SKM-1 (cell line): Measurements from ENCODE around the gene PTPN21.

Experiments used
- DNase-seq: peaks from one replicate; lab custom pipeline; 2025; ENCODE audit not compliant: unreplicated experiment; lab: John Stamatoyannopoulos, UW

Gene PTPN21

DNA sequence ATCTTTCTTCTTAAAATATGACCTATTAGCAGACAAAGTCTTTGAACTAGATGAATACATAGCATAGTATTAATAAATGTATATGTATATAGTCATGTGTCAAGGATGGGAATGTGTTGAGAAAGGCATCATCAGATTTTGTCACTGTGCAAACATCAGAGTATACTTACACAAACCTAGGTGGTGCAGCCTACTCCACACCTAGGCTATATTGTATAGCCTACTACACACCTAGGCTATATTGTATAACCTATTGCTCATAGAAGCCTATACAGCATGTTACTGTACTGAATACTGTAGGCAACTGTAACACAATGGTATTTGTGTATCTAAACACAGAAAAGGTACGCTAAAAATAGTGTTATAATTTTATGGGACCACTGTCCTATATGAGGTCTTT lies 47.6 kb downstream of the PTPN21 start:
- DNase-seq = no peak

DNA sequence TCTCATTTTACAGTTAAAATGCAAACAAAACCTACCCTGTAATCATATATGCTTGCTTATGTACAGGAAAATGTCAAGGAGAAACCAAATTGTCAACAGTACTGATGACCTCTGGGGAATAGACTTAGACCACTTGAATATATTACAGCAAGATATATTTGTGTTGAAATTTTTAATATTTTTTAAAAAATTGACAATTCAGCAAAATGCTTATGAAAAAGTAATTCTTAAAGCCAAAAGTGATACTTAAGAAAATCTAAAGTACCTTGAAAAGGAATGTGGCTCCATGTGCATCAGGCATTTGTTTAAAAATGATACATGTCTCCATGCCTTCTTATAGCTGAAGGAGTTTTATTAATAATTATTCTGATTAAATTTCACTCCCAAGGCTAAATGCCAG lies 49.2 kb downstream of the PTPN21 start:
- DNase-seq = no peak

DNA sequence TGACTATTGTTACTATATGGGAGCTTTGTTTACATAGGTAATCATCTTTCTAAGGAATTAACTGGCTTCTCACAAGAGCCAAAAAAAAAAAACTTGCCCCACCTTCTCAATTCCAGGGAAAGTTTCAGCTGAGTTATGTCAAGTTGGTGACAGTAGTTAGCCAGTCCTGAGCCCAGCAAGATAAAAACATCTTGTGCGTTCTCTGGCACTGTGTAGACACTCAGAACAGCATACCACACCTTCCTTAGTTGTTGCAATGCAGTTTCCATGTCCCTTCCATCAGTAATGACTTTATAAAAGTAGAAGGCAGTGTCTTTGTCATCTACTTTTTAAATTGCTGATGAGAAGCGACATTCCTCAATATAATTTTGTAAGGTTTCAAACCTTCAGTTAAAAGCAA lies 50.2 kb downstream of the PTPN21 start:
- DNase-seq = no peak

DNA sequence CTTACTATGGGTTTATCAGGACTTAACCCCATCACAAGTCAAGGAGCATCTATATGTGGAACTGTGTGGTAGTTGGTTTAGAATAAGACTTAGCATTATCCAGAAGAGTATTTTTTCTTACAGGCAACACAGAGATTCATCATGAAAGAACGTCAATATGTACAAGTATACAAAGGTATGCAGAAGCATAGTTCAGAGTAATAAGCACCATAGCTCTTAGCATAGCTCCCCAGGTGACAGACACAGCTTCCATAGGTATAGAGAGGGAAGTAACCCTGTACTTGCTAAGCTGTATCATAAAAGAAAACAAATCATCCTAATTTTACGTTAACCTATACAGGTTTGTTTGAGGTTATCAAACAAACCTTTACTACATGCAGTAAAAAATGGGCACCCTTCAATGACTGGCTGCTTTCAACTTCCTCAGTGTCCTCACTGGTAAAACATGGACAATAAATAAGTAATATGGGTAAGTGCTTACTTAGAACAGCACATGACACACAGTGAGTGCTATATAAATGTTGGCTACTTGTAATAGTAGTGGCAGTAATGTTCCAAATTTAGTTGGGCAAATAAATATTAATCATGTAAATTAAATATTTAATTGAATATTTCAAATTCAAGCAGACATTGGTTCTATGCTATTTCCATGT lies 50.9 kb downstream of the PTPN21 start:
- no peak for DNase-seq

- no peak for DNase-seq
Observed at GRCh38 chr14:88502740-88503139, 52.1 kb downstream of the PTPN21 start.

GRCh38 chr14:88500611-88501010 lies 54.2 kb downstream of the PTPN21 start:
- DNase-seq = no peak

DNA sequence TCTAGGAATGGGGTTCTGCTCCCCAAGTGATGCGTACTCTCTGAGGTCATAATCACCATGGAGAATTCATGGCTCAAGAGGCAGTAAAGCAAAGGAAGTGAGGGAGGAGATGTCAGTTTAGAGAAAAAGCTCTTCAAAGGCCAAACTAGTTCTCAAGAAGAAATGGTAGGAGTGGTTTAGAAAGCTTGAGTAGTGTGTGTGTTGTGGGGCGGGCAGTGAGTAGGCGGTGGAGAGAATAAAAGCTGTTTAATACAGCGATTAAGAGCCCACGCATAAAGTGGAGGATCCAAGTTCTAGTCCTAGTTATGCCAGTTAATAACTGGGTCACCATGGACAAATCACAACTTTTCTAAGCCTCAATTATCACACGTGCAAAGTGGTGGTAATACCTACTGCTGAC lies 55.6 kb downstream of the PTPN21 start:
- DNase-seq = no peak

GRCh38 chr14:88496414-88496813 lies 58.4 kb downstream of the PTPN21 start:
- no peak for DNase-seq

GRCh38 chr14:88493392-88494185 lies 61.2 kb downstream of the PTPN21 start:
- no peak for DNase-seq

- DNase-seq = peak; percentile 15
Observed at GRCh38 chr14:88492272-88493089, 62.3 kb downstream of the PTPN21 start.

GRCh38 chr14:88490168-88490567 lies 64.6 kb downstream of the PTPN21 start:
- no peak for DNase-seq

DNA sequence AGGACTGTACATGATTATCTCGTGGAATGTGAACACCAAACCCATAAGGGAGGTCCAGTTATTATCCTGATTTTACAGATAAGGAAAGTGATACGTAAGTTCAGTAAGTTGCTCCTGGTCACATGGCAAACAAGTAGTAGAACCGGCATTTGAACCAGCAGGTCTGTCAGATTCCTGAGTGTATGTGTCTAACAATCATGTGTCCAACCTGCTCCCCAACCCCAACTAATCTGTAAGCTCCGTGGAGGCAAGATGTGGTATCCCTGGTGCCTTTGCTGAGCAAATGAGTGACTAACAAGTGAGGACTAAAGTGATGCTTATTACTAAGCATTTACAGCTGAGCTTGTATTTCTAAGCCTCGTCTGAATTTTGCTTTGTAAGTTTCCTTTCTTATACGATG lies 65.9 kb downstream of the PTPN21 start:
- DNase-seq = no peak

DNA sequence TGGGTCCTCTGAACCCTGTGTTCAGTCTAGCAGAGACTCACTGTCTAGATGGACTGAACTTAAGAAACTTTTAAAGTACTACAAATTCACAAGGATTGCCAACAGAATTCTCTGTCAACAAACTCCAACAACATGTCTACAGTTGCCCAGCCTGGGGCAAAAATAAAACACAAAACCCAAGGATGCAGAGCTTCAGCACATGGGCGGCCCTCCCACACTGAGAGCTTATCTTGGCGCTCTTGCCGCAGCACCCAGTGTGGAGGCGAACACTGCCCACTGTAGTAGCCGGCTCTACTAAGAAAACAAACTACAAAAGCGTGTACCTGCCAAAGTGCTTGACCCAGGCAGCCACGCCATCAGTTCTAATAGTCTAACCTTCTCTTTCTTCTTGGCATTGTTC lies 66.7 kb downstream of the PTPN21 start:
- no peak for DNase-seq

DNA sequence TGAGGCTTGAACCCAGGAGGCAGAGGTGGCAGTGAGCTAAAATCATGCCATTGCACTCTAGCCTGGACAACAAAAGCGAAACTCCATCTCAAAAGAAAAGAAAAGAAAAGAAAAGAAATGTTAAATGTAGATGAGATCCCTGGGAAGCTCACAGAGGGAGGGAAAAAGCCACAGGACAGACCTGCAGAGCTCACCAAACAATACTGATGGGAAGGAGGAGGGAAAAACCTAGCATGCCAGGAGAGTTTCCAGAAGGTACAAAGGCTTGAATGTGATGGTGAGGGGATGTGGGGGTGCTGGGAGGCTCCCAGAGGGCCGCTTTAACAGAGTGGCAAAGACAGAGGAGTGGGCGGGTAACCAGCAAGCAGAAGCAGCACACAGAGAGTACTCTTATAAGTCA lies 72.3 kb downstream of the PTPN21 start:
- DNase-seq = no peak

DNA sequence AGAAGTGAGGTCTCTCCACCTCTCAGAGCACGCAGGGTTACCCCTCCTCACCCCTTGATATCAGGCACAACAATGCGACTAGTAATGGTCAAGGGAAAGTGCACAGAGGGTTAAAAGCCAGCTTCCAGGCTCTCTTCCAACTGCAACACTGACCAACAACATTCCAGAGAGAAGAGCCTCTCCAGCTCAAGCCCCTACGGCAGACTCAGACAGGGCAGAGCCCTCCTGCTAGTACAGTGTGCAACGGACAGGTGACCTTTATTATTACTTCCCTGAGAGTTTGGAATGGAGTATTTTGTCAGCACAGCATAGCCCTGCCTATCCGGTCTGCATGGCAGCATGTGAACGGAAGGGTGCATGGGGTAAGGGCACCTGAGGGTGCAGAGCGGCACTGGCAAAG lies 73.0 kb downstream of the PTPN21 start:
- DNase-seq = no peak

DNA sequence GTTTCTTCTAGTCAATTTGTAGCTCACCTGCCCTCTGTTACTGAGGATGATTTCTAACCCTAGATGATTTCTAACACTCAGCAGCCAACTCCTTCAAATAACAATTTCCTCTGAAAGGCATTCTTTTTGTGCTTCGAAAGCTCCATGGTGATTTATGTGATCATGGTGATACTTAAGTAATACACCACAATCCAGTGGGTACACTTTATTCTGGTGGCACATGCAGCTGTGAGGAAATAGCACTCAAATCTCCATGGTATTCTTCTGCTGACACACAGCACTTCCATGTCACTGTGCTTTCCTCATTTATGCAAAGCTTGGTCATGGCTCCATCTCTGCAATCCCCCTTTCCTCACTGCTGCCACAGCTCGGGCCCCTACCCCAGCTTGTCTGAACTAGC lies 73.7 kb downstream of the PTPN21 start:
- DNase-seq = no peak

DNA sequence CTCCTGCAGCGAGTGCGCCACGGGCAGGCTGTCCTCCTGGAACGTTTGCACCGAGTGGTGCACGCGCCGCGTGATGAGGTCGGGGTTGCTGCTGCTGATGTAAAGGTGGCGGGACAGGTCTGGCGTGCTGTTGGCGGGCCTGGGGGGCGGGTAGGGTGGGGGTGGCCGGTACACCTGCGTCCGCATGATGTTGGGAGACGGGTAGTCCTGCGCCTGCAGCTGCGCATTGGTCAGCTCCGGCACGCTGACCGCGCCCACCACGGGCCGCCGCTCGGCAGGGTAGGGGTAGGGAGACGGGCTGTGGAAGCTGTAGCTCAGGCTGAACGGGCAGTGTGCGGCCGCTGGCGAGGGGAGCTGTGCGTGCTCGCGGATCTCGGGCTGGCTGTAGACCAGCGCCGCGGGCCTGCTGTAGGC lies 75.2 kb downstream of the PTPN21 start:
- no peak for DNase-seq

GRCh38 chr14:88478931-88479330 lies 75.9 kb downstream of the PTPN21 start:
- DNase-seq = no peak

DNA sequence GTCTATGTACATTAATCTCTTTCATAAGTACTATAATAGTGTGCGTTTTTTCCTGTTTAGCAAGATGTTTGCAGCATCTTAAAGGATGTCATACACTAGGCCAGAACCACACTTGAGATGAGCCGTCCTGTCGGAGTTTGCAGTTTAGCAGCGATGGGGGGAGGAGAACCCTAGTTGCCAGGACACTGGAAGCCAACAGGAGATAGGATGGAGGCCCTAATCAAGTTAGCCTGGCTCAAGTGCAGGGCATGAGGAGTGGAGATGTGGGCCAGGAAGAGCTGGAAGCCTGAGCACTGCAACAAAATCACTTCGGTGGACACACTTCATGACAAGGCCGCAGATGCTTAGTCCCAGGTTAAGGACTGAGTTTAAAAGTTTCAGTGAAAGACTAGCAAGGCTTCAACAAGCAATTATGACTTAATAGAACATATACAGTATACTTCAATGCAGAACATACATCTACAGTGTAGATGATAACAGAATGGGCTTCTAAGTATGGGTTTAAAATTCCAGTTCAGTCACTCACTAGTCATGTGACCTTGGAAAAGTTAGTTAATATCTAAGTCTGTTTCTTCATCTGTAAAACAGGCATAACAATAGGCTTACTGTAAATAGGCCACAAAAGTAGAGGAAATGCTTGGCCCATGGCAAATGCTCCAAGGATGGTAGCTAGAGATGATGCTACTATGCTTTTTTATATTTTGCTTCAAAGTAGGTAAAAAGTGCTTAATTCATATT lies 77.1 kb downstream of the PTPN21 start:
- DNase-seq = no peak

DNA sequence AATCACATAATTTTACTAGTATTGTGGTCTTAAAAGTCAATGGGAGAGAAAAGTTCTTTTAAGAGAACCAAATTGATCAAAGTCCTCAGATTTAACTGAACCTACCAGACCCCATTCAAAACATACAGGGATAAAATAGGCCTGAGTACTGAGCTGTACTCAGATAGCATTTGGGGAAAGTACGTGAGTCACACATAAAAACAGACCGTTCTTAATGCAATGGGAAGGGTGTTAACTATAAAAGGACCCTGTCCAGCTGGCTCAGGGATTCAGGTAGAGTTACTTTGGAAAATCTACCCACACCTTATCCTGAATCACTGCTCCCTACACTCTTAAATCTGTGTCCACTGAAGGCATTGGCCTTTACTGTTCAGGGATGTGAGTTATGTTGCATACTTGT lies 78.0 kb downstream of the PTPN21 start:
- no peak for DNase-seq

DNA sequence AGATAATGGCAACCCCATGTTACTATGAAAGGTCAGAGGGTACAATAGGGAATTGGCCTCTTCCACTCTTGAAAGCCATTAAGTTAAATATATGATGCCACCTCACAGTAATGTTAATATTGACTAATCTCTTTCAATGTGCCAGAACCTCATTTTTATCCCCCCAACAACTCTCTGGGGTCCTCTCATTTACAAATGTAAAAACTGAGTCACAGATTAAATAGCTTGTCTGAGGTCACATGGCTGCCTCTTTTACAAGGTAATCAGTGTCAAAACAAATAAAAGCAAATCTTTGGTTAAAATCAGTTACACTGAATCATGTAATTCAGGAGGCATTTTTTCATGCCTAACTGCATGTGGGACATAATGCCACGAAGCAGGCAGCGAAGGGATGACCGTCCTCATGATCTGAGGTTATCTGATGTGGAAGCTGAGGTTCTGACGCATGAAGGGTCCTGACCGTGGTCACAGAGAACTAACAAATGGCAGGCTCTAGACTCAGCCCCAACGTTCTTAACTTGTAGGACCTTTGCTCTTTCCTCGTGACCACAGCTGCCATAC lies 78.5 kb downstream of the PTPN21 start:
- DNase-seq = no peak
